ENCODE measurements around the gene CRTAC1. TPM values are rescaled to one million over a fixed set of nuclear protein-coding genes. Genes with fewer than 3 reads are reported as not detected.

The CRTAC1 gene
- total and polyA plus RNA-seq, 10 donors = 0.17 to 0.74 (median 0.26) TPM; not detected in 5

GRCh38 chr10:98001736-98002135 lies 28.7 kb downstream of the CRTAC1 start:
- peaks cover 0 to 19% (median 5%) of the 10 kb centered on the region in 7 donors for H3K27me3 ChIP-seq (replicated peaks in 1 of 7)
- no peak overlapping the region for H3K4me3 ChIP-seq
- H3K36me3 ChIP-seq = no peaks in the 10 kb centered on the region
- 75 to 85% (median 83%) methylated on average over 9 of the region's 9 CpGs for WGBS, 5 donors
- TF ChIP-seq POLR2AphosphoS5 (IDR thresholded peaks at IDR 0.05) = no peak
- TF ChIP-seq POLR2A (IDR thresholded peaks at IDR 0.05) = no peak
- TF ChIP-seq CTCF (IDR thresholded peaks at IDR 0.05 in 8 of 11, conservative IDR thresholded peaks at IDR 0.05 in 3 of 11) = no peak
- no peak for DNase-seq
- no peak overlapping the region for H3K27ac ChIP-seq
- intact Hi-C loops (cut with DNase I; ENCODE audit: low total_unique reads) = no loop called here
- H3K4me1 ChIP-seq = no peaks in the 10 kb centered on the region
- H3K9me3 ChIP-seq = peaks cover 0 to 30% (median 24%) of the 10 kb centered on the region in 8 donors

- Histone ChIP-seq H3K4me1 (no peaks in the 10 kb centered on the region), H3K36me3 (no peaks in the 10 kb centered on the region), H3K4me3 (no peak overlapping the region), H3K27ac (no peak overlapping the region), H3K9me3 (peaks cover 0 to 33% (median 24%) of the 10 kb centered on the region in 8 donors), H3K27me3 (replicated peaks in 1 of 7) (peaks cover 0 to 9% (median 0%) of the 10 kb centered on the region in 7 donors)
- 81 to 94% (median 89%) methylated on average over 10 to 11 of the region's 11 CpGs for WGBS, 5 donors
- intact Hi-C loops (cut with DNase I; ENCODE audit: low total_unique reads) = no loop called here
- no peak for TF ChIP-seq CTCF (IDR thresholded peaks at IDR 0.05 in 8 of 11, conservative IDR thresholded peaks at IDR 0.05 in 3 of 11)
- TF ChIP-seq POLR2A (IDR thresholded peaks at IDR 0.05) = no peak
- TF ChIP-seq POLR2AphosphoS5 (IDR thresholded peaks at IDR 0.05) = no peak
- DNase-seq = no peak
These were observed 30.1 kb downstream of the CRTAC1 start for GRCh38 chr10:98000346-98000745.

GRCh38 chr10:97999923-98000248 lies 30.5 kb downstream of the CRTAC1 start:
- H3K27me3 ChIP-seq (replicated peaks in 1 of 7) = peaks cover 0 to 7% (median 0%) of the 10 kb centered on the region in 7 donors
- WGBS, 5 donors = 63 to 78% (median 73%) methylated on average over 1 to 2 of the region's 2 CpGs
- H3K4me3 ChIP-seq = no peak overlapping the region
- TF ChIP-seq POLR2AphosphoS5 (IDR thresholded peaks at IDR 0.05) (no peak), POLR2A (IDR thresholded peaks at IDR 0.05) (no peak), CTCF (IDR thresholded peaks at IDR 0.05 in 8 of 11, conservative IDR thresholded peaks at IDR 0.05 in 3 of 11) (no peak)
- peaks cover 0 to 33% (median 24%) of the 10 kb centered on the region in 8 donors for H3K9me3 ChIP-seq
- no peak for DNase-seq
- H3K36me3 ChIP-seq = no peaks in the 10 kb centered on the region
- intact Hi-C loops (cut with DNase I; ENCODE audit: low total_unique reads) = no loop called here
- H3K4me1 ChIP-seq = no peaks in the 10 kb centered on the region
- H3K27ac ChIP-seq = no peak overlapping the region

GRCh38 chr10:97999066-97999922 lies 31.1 kb downstream of the CRTAC1 start:
- 61 to 89% (median 77%) methylated on average over 5 to 10 of the region's 10 CpGs for WGBS, 5 donors
- no peak for TF ChIP-seq POLR2A (IDR thresholded peaks at IDR 0.05)
- TF ChIP-seq POLR2AphosphoS5 (IDR thresholded peaks at IDR 0.05) = no peak
- no peak for TF ChIP-seq CTCF (IDR thresholded peaks at IDR 0.05 in 8 of 11, conservative IDR thresholded peaks at IDR 0.05 in 3 of 11)
- H3K4me3 ChIP-seq = no peak overlapping the region
- H3K27me3 ChIP-seq (replicated peaks in 1 of 7) = peaks cover 0 to 12% (median 0%) of the 10 kb centered on the region in 7 donors
- no peaks in the 10 kb centered on the region for H3K4me1 ChIP-seq
- intact Hi-C loops (cut with DNase I; ENCODE audit: low total_unique reads) = no loop called here
- H3K9me3 ChIP-seq = peaks cover 0 to 33% (median 24%) of the 10 kb centered on the region in 8 donors
- DNase-seq = no peak
- no peak overlapping the region for H3K27ac ChIP-seq
- no peaks in the 10 kb centered on the region for H3K36me3 ChIP-seq

Measured in spleen (tissue), 11 donors.